Tibial artery (tissue), 4 donors: ENCODE data around the gene HOXD10.
A peak's percentile ranks its signal among the peaks of the same experiment; 100 is the strongest.

Experiments used
- DNase-seq, 2 donors: peaks; one replicate each; pipeline ENCODE4 v3.0.0-alpha.2; 2019
- H3K27ac ChIP-seq, 2 donors: fragments of 200-600 bp; sonication (generic) in 1 of 2; 1 replicate in 1 of 2; 2 replicates in 1 of 2; pipeline ENCODE4 v1.5.1; 2018 to 2019; ENCODE audit warnings: mild to moderate bottlenecking in 1 of 2
- H3K27me3 ChIP-seq, 2 donors: fragments of 200-600 bp; sonication (generic) in 1 of 2; one replicate each; pipeline versions ENCODE4 v1.5.1 to v1.6.0; 2016 to 2019
- H3K36me3 ChIP-seq, 3 donors: fragments of 200-600 bp; sonication (generic) in 2 of 3; one replicate each; pipeline ENCODE4 v1.5.1; 2016 to 2019; ENCODE audit warnings: mild to moderate bottlenecking in 2 of 3
- H3K4me1 ChIP-seq, 4 donors: fragments of 200-600 bp; sonication (generic) in 2 of 4; 1 replicate in 3 of 4; 2 replicates in 1 of 4; pipeline ENCODE4 v1.5.1; 2016 to 2019
- H3K4me3 ChIP-seq, 2 donors: fragments of 200-600 bp; sonication (generic) in 1 of 2; 1 replicate in 1 of 2; 2 replicates in 1 of 2; pipeline ENCODE4 v1.5.1; 2018 to 2019; ENCODE audit warnings: mild to moderate bottlenecking in 2 of 2
- H3K9me3 ChIP-seq, 3 donors: fragments of 200-600 bp; sonication (generic) in 1 of 3; one replicate each; pipeline ENCODE4 v1.5.1; 2016 to 2019
- intact Hi-C: fragments of 100-400 bp; cut with DNase I; formaldehyde crosslinking; loops from one replicate; pipeline ENCODE4 v1.15.0; 2023; ENCODE audit warnings: low total_unique reads
- TF ChIP-seq, protein P1 (sequence below), 2 experiments: fragments of 200-600 bp in 1 of 2; fragments of 450-650 bp in 1 of 2; IDR thresholded peaks; one replicate each; pipeline ENCODE4 v1.5.1; 2017 to 2019; ENCODE audit warnings: antibody characterized with exemption in 2 of 2, mild to moderate bottlenecking in 1 of 2, moderate library complexity in 1 of 2

HOXD10 gene

DNA sequence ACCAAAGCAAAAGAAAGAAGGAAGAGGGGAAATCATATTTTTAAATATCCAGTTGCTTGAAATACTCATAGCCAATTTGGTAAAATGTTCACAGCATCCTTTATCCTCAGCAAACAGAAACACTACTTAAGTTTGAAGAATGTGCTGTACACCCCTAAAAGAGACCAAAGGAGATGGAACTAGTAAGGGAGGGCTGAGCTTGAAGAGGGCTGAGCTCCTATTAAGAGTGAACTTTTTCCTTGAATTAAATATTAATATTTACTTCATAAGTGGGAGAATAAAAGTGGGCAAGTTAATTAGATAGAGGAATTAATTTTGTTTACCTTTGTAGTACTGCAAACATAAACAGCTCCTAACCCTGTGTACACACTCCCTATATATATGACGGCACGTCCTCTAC, 39.8 kb upstream of the HOXD10 start:
- Histone ChIP-seq H3K27ac (no peak overlapping the region), H3K9me3 (no peaks in the 10 kb centered on the region), H3K4me1 (peaks cover 0 to 28% (median 21%) of the 10 kb centered on the region in 4 donors), H3K4me3 (no peak overlapping the region), H3K27me3 (peaks cover 22 to 99% of the 10 kb centered on the region in 2 donors), H3K36me3 (no peaks in the 10 kb centered on the region)
- TF ChIP-seq, protein P1, sequence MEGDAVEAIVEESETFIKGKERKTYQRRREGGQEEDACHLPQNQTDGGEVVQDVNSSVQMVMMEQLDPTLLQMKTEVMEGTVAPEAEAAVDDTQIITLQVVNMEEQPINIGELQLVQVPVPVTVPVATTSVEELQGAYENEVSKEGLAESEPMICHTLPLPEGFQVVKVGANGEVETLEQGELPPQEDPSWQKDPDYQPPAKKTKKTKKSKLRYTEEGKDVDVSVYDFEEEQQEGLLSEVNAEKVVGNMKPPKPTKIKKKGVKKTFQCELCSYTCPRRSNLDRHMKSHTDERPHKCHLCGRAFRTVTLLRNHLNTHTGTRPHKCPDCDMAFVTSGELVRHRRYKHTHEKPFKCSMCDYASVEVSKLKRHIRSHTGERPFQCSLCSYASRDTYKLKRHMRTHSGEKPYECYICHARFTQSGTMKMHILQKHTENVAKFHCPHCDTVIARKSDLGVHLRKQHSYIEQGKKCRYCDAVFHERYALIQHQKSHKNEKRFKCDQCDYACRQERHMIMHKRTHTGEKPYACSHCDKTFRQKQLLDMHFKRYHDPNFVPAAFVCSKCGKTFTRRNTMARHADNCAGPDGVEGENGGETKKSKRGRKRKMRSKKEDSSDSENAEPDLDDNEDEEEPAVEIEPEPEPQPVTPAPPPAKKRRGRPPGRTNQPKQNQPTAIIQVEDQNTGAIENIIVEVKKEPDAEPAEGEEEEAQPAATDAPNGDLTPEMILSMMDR (IDR thresholded peaks at IDR 0.05), result no peak
- DNase-seq, result no peak
- intact Hi-C loops, result no loop called here

DNA sequence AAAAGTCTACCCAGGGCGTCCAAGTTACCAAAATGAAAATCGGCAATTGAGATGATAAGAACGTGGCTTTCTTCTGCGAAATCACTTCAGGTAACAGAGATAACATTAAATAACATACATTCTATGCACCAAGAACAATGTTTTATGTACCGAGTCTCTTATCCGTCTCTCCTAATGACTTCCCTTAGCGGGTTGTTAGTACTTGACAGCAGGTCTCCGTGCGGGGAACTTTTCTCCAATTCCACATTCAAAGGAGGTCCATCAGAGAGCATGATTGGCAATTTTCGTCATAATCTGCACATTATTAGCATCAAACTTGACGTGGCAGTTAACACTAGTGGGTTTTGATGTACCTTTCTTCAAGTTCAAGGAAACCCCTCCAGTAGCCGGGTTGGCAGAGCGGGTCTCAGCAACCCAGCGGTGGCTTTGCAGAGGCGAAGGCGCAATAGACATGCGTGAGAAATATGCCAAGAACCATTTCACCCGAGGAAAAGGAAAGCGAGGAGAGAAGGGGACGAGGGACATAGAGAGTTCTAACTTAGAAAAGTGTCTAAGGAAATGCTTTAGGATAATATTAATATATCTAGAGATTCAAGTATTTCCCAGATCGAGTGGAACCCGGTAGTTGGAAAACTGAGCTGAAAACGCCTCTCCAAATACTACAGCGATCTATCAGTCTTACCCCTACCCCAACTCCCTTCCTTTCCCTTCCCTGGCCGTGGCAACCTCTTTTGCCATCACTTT, 37.9 kb upstream of the HOXD10 start:
- intact Hi-C loops, result no loop called here
- peaks cover 29 to 99% of the 10 kb centered on the region in 2 donors for H3K27me3 ChIP-seq
- no peak overlapping the region for H3K4me3 ChIP-seq

DNA sequence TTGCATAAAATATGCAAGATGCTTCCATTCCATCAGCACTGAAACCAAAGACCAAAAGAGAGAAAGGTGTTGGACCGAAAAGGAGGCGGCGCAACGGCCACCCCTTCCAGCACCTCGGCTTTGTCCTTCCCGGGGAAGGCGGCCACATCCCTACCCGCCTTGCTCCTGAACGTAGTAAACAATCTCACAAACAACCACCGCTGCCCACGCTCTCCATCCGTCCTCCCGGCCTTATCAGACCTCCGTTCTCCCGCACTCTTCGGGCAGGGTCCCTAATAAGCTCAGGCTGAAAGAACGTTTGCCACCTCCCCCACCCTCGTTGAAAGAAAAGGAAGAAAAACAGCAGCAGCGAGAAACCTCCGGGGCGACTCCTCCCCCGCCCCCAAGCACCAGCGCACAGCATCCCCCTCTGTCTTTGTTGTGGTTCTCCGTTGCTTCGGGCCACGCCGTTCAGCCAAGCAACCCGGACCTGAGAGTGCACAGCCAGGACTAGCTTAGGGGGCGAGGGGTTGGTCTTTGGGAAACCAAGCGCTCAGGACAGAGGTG, 37.2 kb upstream of the HOXD10 start:
- Histone ChIP-seq H3K9me3 (peaks cover 0 to 7% (median 0%) of the 10 kb centered on the region in 3 donors), H3K27ac (no peak overlapping the region), H3K36me3 (no peaks in the 10 kb centered on the region), H3K4me3 (peak overlapping the region in 1 of 2 donors; percentile 35), H3K4me1 (peaks cover 0 to 37% (median 21%) of the 10 kb centered on the region in 4 donors), H3K27me3 (peaks cover 29 to 99% of the 10 kb centered on the region in 2 donors)
- intact Hi-C loops, result no loop called here
- DNase-seq, result no peak
- TF ChIP-seq, protein P1 (IDR thresholded peaks at IDR 0.05), result no peak

More for the DNA sequence above, 37.9 kb upstream of the HOXD10 start:
- no peak for DNase-seq
- TF ChIP-seq, protein P1 (IDR thresholded peaks at IDR 0.05), result no peak
- Histone ChIP-seq H3K4me1 (peaks cover 0 to 37% (median 21%) of the 10 kb centered on the region in 4 donors), H3K9me3 (peaks cover 0 to 6% (median 0%) of the 10 kb centered on the region in 3 donors), H3K36me3 (no peaks in the 10 kb centered on the region), H3K27ac (no peak overlapping the region)

DNA sequence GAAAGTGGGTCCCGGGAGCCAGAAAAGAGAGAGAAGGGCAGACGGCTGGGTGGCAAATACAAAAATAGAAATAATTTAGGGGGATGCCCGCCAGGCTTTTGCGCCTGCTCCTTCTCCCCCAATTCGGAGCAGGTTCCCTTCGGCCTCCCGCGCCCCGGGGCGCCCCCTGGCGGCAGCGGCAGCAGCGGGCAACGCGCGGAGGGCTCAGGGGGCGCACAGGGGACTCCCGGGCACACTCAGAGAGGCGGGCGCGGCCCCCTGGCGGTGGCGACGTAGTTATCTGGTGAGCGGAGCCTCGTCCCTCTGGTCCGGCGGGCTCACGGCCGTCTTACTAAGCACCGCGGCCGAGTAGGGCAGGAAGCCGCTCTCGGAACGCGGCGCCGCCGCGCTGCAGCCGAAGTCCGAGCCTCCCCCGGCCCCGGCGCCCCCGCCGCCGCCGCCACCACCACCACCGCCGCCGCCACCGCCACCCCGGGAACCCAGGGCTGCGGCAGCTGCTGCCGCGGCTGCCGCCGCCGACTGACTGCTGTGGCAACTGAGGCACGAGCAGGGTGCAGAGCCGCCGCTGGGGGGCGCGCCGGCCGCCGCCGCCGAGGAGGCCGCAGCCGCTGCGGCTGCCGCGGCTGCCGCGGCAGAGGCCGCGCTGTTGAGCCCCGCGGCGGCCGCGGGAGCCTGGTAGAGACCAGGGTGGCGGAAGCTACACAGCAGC, 36.6 kb upstream of the HOXD10 start:
- Histone ChIP-seq H3K27me3 (peaks cover 29 to 99% of the 10 kb centered on the region in 2 donors), H3K9me3 (peaks cover 0 to 7% (median 0%) of the 10 kb centered on the region in 3 donors), H3K4me3 (peak overlapping the region; percentile 6 to 35), H3K36me3 (no peaks in the 10 kb centered on the region), H3K4me1 (peaks cover 0 to 42% (median 24%) of the 10 kb centered on the region in 4 donors), H3K27ac (no peak overlapping the region)
- intact Hi-C loops, result no loop called here
- no peak for DNase-seq
- TF ChIP-seq, protein P1 (IDR thresholded peaks at IDR 0.05), result peak; percentile 46 to 48

DNA sequence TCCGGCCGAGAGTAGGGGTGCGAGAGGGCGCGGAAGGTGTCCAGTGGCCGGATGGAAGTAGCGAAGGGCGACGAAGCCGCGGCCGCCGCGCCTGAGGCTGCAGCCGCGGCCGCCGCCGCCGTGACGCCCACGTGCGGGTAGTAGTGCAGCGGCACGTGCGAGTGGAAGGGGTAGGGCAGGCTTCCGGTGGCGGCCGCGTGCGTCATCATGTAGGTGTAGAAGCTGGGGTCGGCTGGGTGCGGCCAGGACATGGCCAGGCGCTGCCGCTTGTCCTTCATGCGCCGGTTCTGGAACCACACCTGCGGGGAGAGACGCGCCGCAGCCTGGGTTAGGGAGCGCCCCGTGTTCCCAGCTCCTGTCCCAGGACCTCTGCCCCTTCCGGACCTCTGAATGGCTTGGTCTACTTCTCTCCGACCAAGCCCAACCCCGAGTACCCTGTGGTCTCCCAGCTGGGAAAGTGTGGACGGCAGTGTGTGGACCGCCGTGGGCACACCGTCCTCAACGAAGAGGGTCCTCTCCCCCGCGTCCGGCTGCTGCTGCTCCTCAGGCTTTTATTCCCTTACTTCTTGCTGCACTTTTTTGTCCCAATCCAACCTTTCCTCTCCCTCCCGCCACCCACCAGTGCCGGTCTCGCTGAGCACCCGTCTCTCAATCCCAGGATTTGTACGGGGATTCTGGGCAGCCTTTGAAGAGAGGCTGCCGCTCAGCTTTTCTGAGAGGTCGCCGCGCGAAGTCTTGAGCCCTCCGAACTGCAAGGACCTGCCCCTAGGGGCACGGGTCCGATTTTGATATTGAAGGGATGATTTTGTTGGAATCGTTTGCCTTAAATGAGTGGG, 35.8 kb upstream of the HOXD10 start:
- TF ChIP-seq, protein P1 (IDR thresholded peaks at IDR 0.05), result no peak
- Histone ChIP-seq H3K4me3 (peak overlapping the region; percentile 6 to 35), H3K9me3 (peaks cover 0 to 7% (median 0%) of the 10 kb centered on the region in 3 donors), H3K36me3 (no peaks in the 10 kb centered on the region), H3K27ac (no peak overlapping the region), H3K27me3 (peaks cover 29 to 99% of the 10 kb centered on the region in 2 donors), H3K4me1 (peaks cover 0 to 50% (median 32%) of the 10 kb centered on the region in 4 donors)
- peak in 1 of 2 donors; percentile 48 for DNase-seq
- intact Hi-C loops, result no loop called here
